ENCODE results near the gene TPPP3.

TPPP3 gene

GRCh38 chr16:67404740-67405226 lies 11.5 kb upstream of the TPPP3 start:
- TF ChIP-seq EZH2phosphoT487 (IDR thresholded peaks at IDR 0.05; ENCODE audit: low read depth) (no peak), CTCF (IDR thresholded peaks at IDR 0.05; ENCODE audit: low read depth, low read length) (no peak)
- H3K27me3 ChIP-seq (ENCODE audit: low read depth, low read length) = no peaks in the 10 kb centered on the region
- no peak overlapping the region for H3K4me3 ChIP-seq (ENCODE audit: low read length)
- H3K79me2 ChIP-seq (ENCODE audit: low read length) = no peaks in the 10 kb centered on the region
- H3K27ac ChIP-seq (ENCODE audit: low read length) = no peak overlapping the region
- peaks cover 18% of the 10 kb centered on the region for H3K4me1 ChIP-seq (ENCODE audit: low read length)
- H3K9ac ChIP-seq (ENCODE audit: low read length) = no peak overlapping the region
- H3K4me2 ChIP-seq (ENCODE audit: low read length) = no peak overlapping the region
- no peaks in the 10 kb centered on the region for H4K20me1 ChIP-seq (ENCODE audit: insufficient read depth, low read length)
- no peaks in the 10 kb centered on the region for H3K9me3 ChIP-seq (ENCODE audit: insufficient read depth, low read length)
- H2AFZ ChIP-seq (ENCODE audit: low read depth, low read length) = no peak overlapping the region
- H3K36me3 ChIP-seq (replicated peaks; ENCODE audit: low read depth, low read length) = no peaks in the 10 kb centered on the region

- H3K9me3 ChIP-seq (ENCODE audit: insufficient read depth, low read length) = no peaks in the 10 kb centered on the region
- TF ChIP-seq EZH2phosphoT487 (IDR thresholded peaks at IDR 0.05; ENCODE audit: low read depth) = no peak
- H3K4me1 ChIP-seq (ENCODE audit: low read length) = peaks cover 24% of the 10 kb centered on the region
- no peaks in the 10 kb centered on the region for H4K20me1 ChIP-seq (ENCODE audit: insufficient read depth, low read length)
- no peak overlapping the region for H3K9ac ChIP-seq (ENCODE audit: low read length)
- no peak overlapping the region for H3K27ac ChIP-seq (ENCODE audit: low read length)
- H3K36me3 ChIP-seq (replicated peaks; ENCODE audit: low read depth, low read length) = no peaks in the 10 kb centered on the region
- no peaks in the 10 kb centered on the region for H3K27me3 ChIP-seq (ENCODE audit: low read depth, low read length)
- no peak overlapping the region for H3K4me3 ChIP-seq (ENCODE audit: low read length)
- no peak overlapping the region for H3K4me2 ChIP-seq (ENCODE audit: low read length)
- H2AFZ ChIP-seq (ENCODE audit: low read depth, low read length) = no peak overlapping the region
- H3K79me2 ChIP-seq (ENCODE audit: low read length) = no peaks in the 10 kb centered on the region
These were observed 10.8 kb upstream of the TPPP3 start for GRCh38 chr16:67403976-67404555.

DNA sequence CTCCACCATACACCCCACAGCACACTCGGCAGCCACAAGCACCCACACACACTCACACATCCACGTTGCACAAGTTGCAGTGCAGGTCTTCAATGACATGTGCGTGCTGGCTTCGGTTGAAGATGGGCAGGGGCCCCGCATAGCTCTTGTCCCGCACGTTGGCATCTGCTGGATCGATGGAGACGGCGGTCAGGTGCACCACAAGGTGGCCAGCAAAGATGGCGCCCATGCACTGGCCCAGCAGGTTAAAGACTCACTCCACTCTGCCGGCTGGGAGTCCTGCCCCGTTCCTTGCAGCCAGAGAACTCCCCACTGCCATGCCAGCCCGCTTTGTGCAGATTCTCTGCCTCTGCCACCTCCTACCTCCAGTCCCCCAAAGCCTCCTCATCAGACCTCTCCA lies 7.6 kb upstream of the TPPP3 start:
- Histone ChIP-seq H3K27me3 (ENCODE audit: low read depth, low read length) (no peaks in the 10 kb centered on the region), H3K79me2 (ENCODE audit: low read length) (no peaks in the 10 kb centered on the region), H3K9ac (ENCODE audit: low read length) (no peak overlapping the region), H3K4me1 (ENCODE audit: low read length) (peaks cover 51% of the 10 kb centered on the region), H3K27ac (ENCODE audit: low read length) (no peak overlapping the region), H3K4me2 (ENCODE audit: low read length) (no peak overlapping the region), H4K20me1 (ENCODE audit: insufficient read depth, low read length) (no peaks in the 10 kb centered on the region), H3K9me3 (ENCODE audit: insufficient read depth, low read length) (no peaks in the 10 kb centered on the region), H3K4me3 (ENCODE audit: low read length) (no peak overlapping the region), H2AFZ (ENCODE audit: low read depth, low read length) (no peak overlapping the region), H3K36me3 (replicated peaks; ENCODE audit: low read depth, low read length) (no peaks in the 10 kb centered on the region)
- TF ChIP-seq EZH2phosphoT487 (IDR thresholded peaks at IDR 0.05; ENCODE audit: low read depth) = no peak
- TF ChIP-seq CTCF (IDR thresholded peaks at IDR 0.05; ENCODE audit: low read depth, low read length) = no peak

GRCh38 chr16:67399749-67400704 lies 6.7 kb upstream of the TPPP3 start:
- Histone ChIP-seq H3K9me3 (ENCODE audit: insufficient read depth, low read length) (no peaks in the 10 kb centered on the region), H4K20me1 (ENCODE audit: insufficient read depth, low read length) (no peaks in the 10 kb centered on the region), H3K36me3 (replicated peaks; ENCODE audit: low read depth, low read length) (no peaks in the 10 kb centered on the region), H3K4me1 (ENCODE audit: low read length) (peaks cover 59% of the 10 kb centered on the region), H2AFZ (ENCODE audit: low read depth, low read length) (no peak overlapping the region), H3K4me2 (ENCODE audit: low read length) (peak overlapping the region; percentile 85), H3K27ac (ENCODE audit: low read length) (peak overlapping the region; percentile 33; the same call in 1 of the 2 replicates), H3K9ac (ENCODE audit: low read length) (peak overlapping the region; percentile 46), H3K4me3 (ENCODE audit: low read length) (peak overlapping the region; percentile 70), H3K79me2 (ENCODE audit: low read length) (no peaks in the 10 kb centered on the region), H3K27me3 (ENCODE audit: low read depth, low read length) (no peaks in the 10 kb centered on the region)
- TF ChIP-seq EZH2phosphoT487 (IDR thresholded peaks at IDR 0.05; ENCODE audit: low read depth) = no peak
